Mesenchymal stem cell (in vitro differentiated cells and primary cell): ENCODE results near the gene SLU7.

ENCODE experiments used
- DNase-seq: peaks from one replicate; pipeline ENCODE4 v3.0.0-alpha.2; 2013
- H2AFZ ChIP-seq: one replicate; pipeline ENCODE4 v1.6.1; 2013; ENCODE audit warnings: low read depth, mild to moderate bottlenecking, control low read depth, inconsistent platforms, low read length, moderate library complexity
- H2AK5ac ChIP-seq: 2 replicates; pipeline ENCODE4 v1.6.1; 2013; ENCODE audit warnings: low read length, moderate library complexity, mild to moderate bottlenecking, inconsistent platforms; ENCODE audit not compliant: severe bottlenecking
- H2BK120ac ChIP-seq: one replicate; pipeline ENCODE4 v1.6.1; 2013; ENCODE audit warnings: low read depth, mild to moderate bottlenecking, inconsistent platforms, low read length, moderate library complexity
- H2BK12ac ChIP-seq, 2 experiments: one replicate each; pipeline ENCODE4 v1.6.1; 2013; ENCODE audit warnings: inconsistent platforms in 2 of 2, low read length in 2 of 2, mild to moderate bottlenecking in 2 of 2, moderate library complexity in 2 of 2, control low read depth in 1 of 2
- H2BK15ac ChIP-seq: one replicate; pipeline ENCODE4 v1.6.1; 2013; ENCODE audit warnings: mild to moderate bottlenecking, low read depth, inconsistent platforms; ENCODE audit not compliant: poor library complexity, severe bottlenecking
- H2BK5ac ChIP-seq: 2 replicates; pipeline ENCODE4 v1.6.1; 2013; ENCODE audit warnings: low read depth, mild to moderate bottlenecking, low read length, control low read depth, inconsistent platforms; ENCODE audit not compliant: poor library complexity, severe bottlenecking
- H3K14ac ChIP-seq, 2 experiments: one replicate each; pipeline ENCODE4 v1.6.1; 2013; ENCODE audit warnings: inconsistent platforms in 2 of 2, low read length in 2 of 2, control low read depth in 1 of 2, mild to moderate bottlenecking in 1 of 2, moderate library complexity in 1 of 2
- H3K18ac ChIP-seq, 2 experiments: one replicate each; pipeline ENCODE4 v1.6.1; 2013; ENCODE audit warnings: inconsistent platforms in 2 of 2, low read length in 2 of 2, control low read depth in 1 of 2, low read depth in 1 of 2, mild to moderate bottlenecking in 1 of 2
- H3K23ac ChIP-seq, 2 experiments: one replicate each; pipeline ENCODE4 v1.6.1; 2013; ENCODE audit warnings: inconsistent platforms in 2 of 2, low read length in 2 of 2, mild to moderate bottlenecking in 2 of 2, moderate library complexity in 2 of 2, control low read depth in 1 of 2
- H3K27ac ChIP-seq: 2 replicates; pipeline ENCODE4 v1.5.1; 2013; ENCODE audit warnings: mild to moderate bottlenecking, moderate library complexity, low read length, control low read depth, inconsistent platforms; ENCODE audit not compliant: poor library complexity, severe bottlenecking
- H3K27me3 ChIP-seq, 2 experiments: 2 replicates each; pipeline versions ENCODE4 v1.6.1 to v1.7.0; 2013; ENCODE audit warnings: low read length in 2 of 2, mild to moderate bottlenecking in 2 of 2, moderate library complexity in 2 of 2, control low read depth in 1 of 2, inconsistent platforms in 1 of 2; ENCODE audit not compliant: control insufficient read depth in 1 of 2, insufficient read depth in 1 of 2
- H3K36me3 ChIP-seq, 2 experiments: 2 replicates each; pipeline versions ENCODE4 v1.6.1 to v1.7.0; 2013; ENCODE audit warnings: low read length in 2 of 2, control low read depth in 1 of 2, inconsistent platforms in 1 of 2, low read depth in 1 of 2, mild to moderate bottlenecking in 1 of 2; ENCODE audit not compliant: insufficient read depth in 2 of 2, control insufficient read depth in 1 of 2
- H3K4ac ChIP-seq, 2 experiments: one replicate each; pipeline ENCODE4 v1.6.1; 2013; ENCODE audit warnings: inconsistent platforms in 2 of 2, low read length in 2 of 2, mild to moderate bottlenecking in 2 of 2, moderate library complexity in 2 of 2, control low read depth in 1 of 2, low read depth in 1 of 2
- H3K4me1 ChIP-seq: 2 replicates; pipeline ENCODE4 v1.6.1; 2013; ENCODE audit warnings: low read depth, low read length, control low read depth; ENCODE audit not compliant: control insufficient read depth, insufficient read depth
- H3K4me2 ChIP-seq: 2 replicates; pipeline ENCODE4 v1.6.1; 2013; ENCODE audit warnings: low read length, mild to moderate bottlenecking, inconsistent platforms; ENCODE audit not compliant: poor library complexity, severe bottlenecking
- H3K4me3 ChIP-seq, 2 experiments: 2 replicates each; pipeline versions ENCODE4 v1.5.1 to v1.7.0; 2013; ENCODE audit warnings: low read length in 2 of 2, mild to moderate bottlenecking in 2 of 2, control low read depth in 1 of 2, low read depth in 1 of 2; ENCODE audit not compliant: insufficient read depth in 1 of 2
- H3K79me1 ChIP-seq: replicated peaks from 2 replicates; pipeline ENCODE4 v1.6.1; 2013; ENCODE audit warnings: mild to moderate bottlenecking, control low read depth, low read length, inconsistent platforms; ENCODE audit not compliant: poor library complexity, severe bottlenecking
- H3K9ac ChIP-seq: 2 replicates; pipeline ENCODE4 v1.7.0; 2013; ENCODE audit warnings: mild to moderate bottlenecking, low read length, moderate library complexity
- H3K9me3 ChIP-seq: 2 replicates; pipeline ENCODE4 v1.7.0; 2013; ENCODE audit warnings: mild to moderate bottlenecking, low read length; ENCODE audit not compliant: control insufficient read depth
- H4K8ac ChIP-seq: one replicate; pipeline ENCODE4 v1.6.1; 2013; ENCODE audit warnings: inconsistent platforms, mild to moderate bottlenecking, low read length, moderate library complexity
- H4K91ac ChIP-seq: one replicate; pipeline ENCODE4 v1.6.1; 2013; ENCODE audit warnings: mild to moderate bottlenecking, low read length, inconsistent platforms
- WGBS: methylation state at CpG from one replicate; pipeline ENCODE4 v1.1.7; 2013; ENCODE audit warnings: mixed read lengths; 5-methylcytosine and 5-hydroxymethylcytosine counted together

The SLU7 gene

GRCh38 chr5:160369990-160370712 is 48.7 kb downstream of the SLU7 start, which contains the start of gene C1QTNF2:
Gene C1QTNF2, minus strand, starts transcription at chr5:160370626. Its CDS starts 15,615 bp downstream, at chr5:160355011.
- H3K4me3 ChIP-seq, result peak within 1 kb of the TSS; percentile 67 to 84
- no peak within 1 kb of the TSS for H2BK5ac ChIP-seq
- H3K9me3 ChIP-seq, result no peaks in the 10 kb centered on the region
- no peaks in the 10 kb centered on the region for H3K79me1 ChIP-seq
- peak within 1 kb of the TSS in 1 of 2 experiments; percentile 84 for H3K23ac ChIP-seq
- H2AFZ ChIP-seq, result peak within 1 kb of the TSS; percentile 90
- peak within 1 kb of the TSS; percentile 80 for H3K9ac ChIP-seq
- no peak within 1 kb of the TSS for H2BK120ac ChIP-seq
- H3K4ac ChIP-seq, result peak within 1 kb of the TSS in 1 of 2 experiments; percentile 87
- peak within 1 kb of the TSS; percentile 65 to 87 for H3K18ac ChIP-seq
- peak within 1 kb of the TSS in 1 of 2 experiments; percentile 82 for H3K14ac ChIP-seq
- H3K4me2 ChIP-seq, result peak within 1 kb of the TSS; percentile 95
- WGBS, result 7% methylated on average over 45 of the region's 45 CpGs
- no peaks in the 10 kb centered on the region for H3K36me3 ChIP-seq
- H4K91ac ChIP-seq, result peak within 1 kb of the TSS; percentile 56
- H3K4me1 ChIP-seq, result peaks cover 7% of the 10 kb centered on the region
- H4K8ac ChIP-seq, result peak within 1 kb of the TSS; percentile 71
- peak within 1 kb of the TSS; percentile 76 for H2BK15ac ChIP-seq
- peak within 1 kb of the TSS in 1 of 2 experiments; percentile 83 for H2BK12ac ChIP-seq
- peaks cover 29 to 31% of the 10 kb centered on the region in 2 experiments for H3K27me3 ChIP-seq
- H2AK5ac ChIP-seq, result no peak within 1 kb of the TSS
- DNase-seq, result peak; percentile 75
- no peak within 1 kb of the TSS for H3K27ac ChIP-seq

DNA sequence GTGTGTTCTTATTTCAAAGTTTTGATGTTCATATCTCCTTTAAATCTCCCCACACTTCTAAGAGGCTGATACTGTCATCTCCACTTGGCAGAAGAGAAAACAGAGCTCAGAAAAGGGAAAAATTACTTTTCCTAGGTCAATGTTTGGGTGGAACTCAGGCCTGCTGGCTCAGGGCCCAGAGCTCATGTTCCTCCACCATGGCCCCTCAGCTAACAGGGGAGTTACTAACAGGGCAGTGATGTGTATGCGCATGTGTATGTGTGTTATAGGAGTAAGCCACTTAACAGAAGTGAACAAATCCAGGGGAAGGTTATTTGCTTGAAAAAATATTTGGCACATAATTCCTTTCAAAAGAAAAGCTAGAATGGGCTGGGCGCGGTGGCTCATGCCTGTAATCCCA is 51.0 kb downstream of the SLU7 start:
- Histone ChIP-seq H4K8ac (no peak overlapping the region), H3K18ac (no peak overlapping the region), H3K79me1 (no peaks in the 10 kb centered on the region), H3K36me3 (no peaks in the 10 kb centered on the region), H2BK12ac (no peak overlapping the region), H2BK120ac (no peak overlapping the region), H2BK5ac (no peak overlapping the region), H2AK5ac (no peak overlapping the region), H3K4me2 (no peak overlapping the region), H2BK15ac (no peak overlapping the region), H3K4me3 (no peak overlapping the region), H4K91ac (no peak overlapping the region), H3K23ac (no peak overlapping the region), H3K9ac (no peak overlapping the region), H3K4me1 (peaks cover 7% of the 10 kb centered on the region), H3K14ac (no peak overlapping the region), H2AFZ (no peak overlapping the region), H3K27ac (no peak overlapping the region), H3K9me3 (no peaks in the 10 kb centered on the region), H3K4ac (no peak overlapping the region), H3K27me3 (peaks cover 9 to 17% of the 10 kb centered on the region in 2 experiments)
- DNase-seq, result no peak
- WGBS, result 100% methylated on average over 3 of the region's 3 CpGs

DNA sequence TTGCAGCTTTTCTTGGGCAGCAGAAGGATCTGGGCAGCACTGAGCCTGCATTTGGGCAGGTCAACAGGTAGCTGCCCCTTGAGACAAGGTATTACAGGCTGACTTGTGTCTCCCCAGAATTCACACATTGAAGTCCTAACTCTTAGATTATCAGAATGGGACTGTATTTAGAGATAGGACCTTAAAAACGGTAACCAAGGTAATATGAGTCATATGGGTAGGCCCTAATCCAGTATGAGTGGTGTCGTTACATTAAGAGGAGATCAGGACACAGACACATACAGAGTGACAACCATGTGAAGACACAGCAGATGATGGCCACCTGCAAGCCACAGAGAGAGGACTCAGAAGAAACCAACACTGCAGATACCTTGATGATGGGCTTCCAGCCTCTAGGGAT is 51.6 kb downstream of the SLU7 start:
- no peak overlapping the region for H3K9ac ChIP-seq
- no peak overlapping the region for H2BK15ac ChIP-seq
- no peak overlapping the region for H3K4ac ChIP-seq
- no peaks in the 10 kb centered on the region for H3K79me1 ChIP-seq
- no peak overlapping the region for H2BK5ac ChIP-seq
- no peak overlapping the region for H3K14ac ChIP-seq
- H3K18ac ChIP-seq, result no peak overlapping the region
- H4K8ac ChIP-seq, result no peak overlapping the region
- no peak overlapping the region for H2AFZ ChIP-seq
- H2BK120ac ChIP-seq, result no peak overlapping the region
- no peak overlapping the region for H2BK12ac ChIP-seq
- no peak overlapping the region for H3K27ac ChIP-seq
- no peak overlapping the region for H3K23ac ChIP-seq
- no peaks in the 10 kb centered on the region for H3K36me3 ChIP-seq
- peaks cover 7% of the 10 kb centered on the region for H3K4me1 ChIP-seq
- H2AK5ac ChIP-seq, result no peak overlapping the region
- no peak overlapping the region for H3K4me3 ChIP-seq
- H4K91ac ChIP-seq, result no peak overlapping the region
- 88% methylated on average over 2 of the region's 2 CpGs for WGBS
- H3K27me3 ChIP-seq, result peaks cover 7 to 13% of the 10 kb centered on the region in 2 experiments
- no peaks in the 10 kb centered on the region for H3K9me3 ChIP-seq
- no peak for DNase-seq
- no peak overlapping the region for H3K4me2 ChIP-seq

DNA sequence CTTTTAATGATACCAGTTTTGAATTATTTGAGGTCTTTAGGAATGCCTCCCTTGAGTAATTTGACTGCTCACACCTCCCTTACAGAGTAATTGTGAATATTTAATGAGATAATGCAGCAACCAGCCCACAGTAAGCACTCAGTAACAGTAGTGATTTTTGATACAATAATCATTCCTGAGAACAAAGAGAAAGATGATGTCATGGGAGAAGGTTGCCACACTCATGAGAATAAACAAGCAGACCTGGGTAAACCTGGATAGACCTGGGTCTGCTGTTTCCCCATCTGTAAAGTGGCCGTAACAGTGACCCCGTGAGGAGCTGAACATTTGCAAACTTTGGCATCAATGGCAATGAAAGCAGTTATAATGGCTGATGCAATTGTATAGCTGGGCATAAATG is 52.7 kb downstream of the SLU7 start:
- Histone ChIP-seq H3K14ac (no peak overlapping the region), H4K91ac (no peak overlapping the region), H2BK120ac (no peak overlapping the region), H3K79me1 (no peaks in the 10 kb centered on the region), H2BK12ac (no peak overlapping the region), H2AK5ac (no peak overlapping the region), H3K4me2 (no peak overlapping the region), H3K9me3 (no peaks in the 10 kb centered on the region), H3K9ac (no peak overlapping the region), H3K23ac (no peak overlapping the region), H3K27me3 (peaks cover 2 to 13% of the 10 kb centered on the region in 2 experiments), H3K27ac (no peak overlapping the region), H3K4me3 (no peak overlapping the region), H3K18ac (no peak overlapping the region), H2BK15ac (no peak overlapping the region), H3K4ac (no peak overlapping the region), H2BK5ac (no peak overlapping the region), H3K4me1 (peaks cover 7% of the 10 kb centered on the region), H4K8ac (no peak overlapping the region), H2AFZ (no peak overlapping the region), H3K36me3 (no peaks in the 10 kb centered on the region)
- no peak for DNase-seq
- WGBS, result 96% methylated on average over 2 of the region's 2 CpGs
